OCI-LY3 (cell line): ENCODE results near the gene MEIG1.

ENCODE experiments used
- CTCF ChIP-seq: fragments of 200-600, 300-600 bp; sonication (generic); IDR thresholded peaks from 2 replicates; pipeline ENCODE4 v1.5.1; 2014; ENCODE audit warnings: antibody characterized with exemption, low read length, low read depth
- EZH2phosphoT487 ChIP-seq: fragments of 200-600 bp; shearing (Covaris generic); IDR thresholded peaks from 2 replicates; pipeline ENCODE4 v1.6.1; 2018; ENCODE audit warnings: antibody characterized with exemption, mixed run types, low read depth

GRCh38 chr10:14910953-14911352 is 48.2 kb upstream of the MEIG1 start:
- TF ChIP-seq CTCF (no peak), EZH2phosphoT487 (no peak)
